Body of pancreas (tissue), 4 donors: Measurements from ENCODE around the gene FN3KRP. TPM values are rescaled to one million over a fixed set of nuclear protein-coding genes. Genes with fewer than 3 reads are reported as not detected.

Source experiments
- ATAC-seq: fragments of 150-250 bp; one replicate; pipeline ENCODE4 v1.9.1; 2016
- DNase-seq, 4 donors: peaks; one replicate each; pipeline ENCODE4 v3.0.0-alpha.2; 2019
- H3K27ac ChIP-seq, 4 donors: fragments of 200-600 bp; sonication (generic); 1 replicate in 3 of 4; 2 replicates in 1 of 4; pipeline versions ENCODE4 v1.5.1 to v1.6.1; 2016 to 2019; ENCODE audit warnings: mild to moderate bottlenecking in 1 of 4, mixed read lengths in 1 of 4, moderate library complexity in 1 of 4
- H3K27me3 ChIP-seq, 2 donors: fragments of 200-600 bp; sonication (generic); one replicate each; pipeline ENCODE4 v1.6.0; 2016; ENCODE audit warnings: mild to moderate bottlenecking in 1 of 2
- H3K36me3 ChIP-seq, 2 donors: fragments of 200-600 bp; sonication (generic); replicated peaks in 1 of 2; 2 replicates each; pipeline ENCODE4 v1.5.1; 2016; ENCODE audit warnings: low read depth in 2 of 2; ENCODE audit not compliant: insufficient read depth in 1 of 2
- H3K4me1 ChIP-seq: fragments of 200-600 bp; sonication (generic); one replicate; pipeline ENCODE4 v1.6.0; 2016
- H3K4me3 ChIP-seq, 2 donors: fragments of 200-600 bp; sonication (generic); 1 replicate in 1 of 2; 2 replicates in 1 of 2; pipeline ENCODE4 v1.5.1; 2016 to 2019
- H3K9me3 ChIP-seq, 3 donors: fragments of 200-600 bp; sonication (generic); 1 replicate in 2 of 3; 2 replicates in 1 of 3; pipeline ENCODE4 v1.5.1; 2016
- POLR2A ChIP-seq, 3 donors: fragments of 450-650 bp; IDR thresholded peaks; one replicate each; pipeline ENCODE4 v1.6.1; 2016; ENCODE audit warnings: antibody characterized with exemption in 3 of 3, mild to moderate bottlenecking in 2 of 3
- WGBS, 2 donors: methylation state at CpG; one replicate each; pipeline ENCODE4 v1.1.5; 2017; 5-methylcytosine and 5-hydroxymethylcytosine counted together
- intact Hi-C: fragments of 100-400 bp; cut with DNase I; formaldehyde crosslinking; loops from one replicate; pipeline ENCODE4 v1.15.1; 2023
- total RNA-seq, 2 donors: library from RNA; depleted of rRNA; stranded (reverse); fragments of >200 nt; gene quantifications; one replicate each; pipeline ENCODE4 v1.1.0, GENCODE V29; 2016
- TF ChIP-seq, protein P1 (sequence below), 7 experiments: fragments of 450-650 bp in 4 of 7; fragments of 200-600 bp in 3 of 7; sonication (generic) in 3 of 7; IDR thresholded peaks; one replicate each; pipeline ENCODE4 v1.5.1; 2016 to 2019; ENCODE audit warnings: antibody characterized with exemption in 7 of 7

The FN3KRP gene
- total RNA-seq, 2 donors from 2014 or later: 7.6 to 8.0 TPM

DNA sequence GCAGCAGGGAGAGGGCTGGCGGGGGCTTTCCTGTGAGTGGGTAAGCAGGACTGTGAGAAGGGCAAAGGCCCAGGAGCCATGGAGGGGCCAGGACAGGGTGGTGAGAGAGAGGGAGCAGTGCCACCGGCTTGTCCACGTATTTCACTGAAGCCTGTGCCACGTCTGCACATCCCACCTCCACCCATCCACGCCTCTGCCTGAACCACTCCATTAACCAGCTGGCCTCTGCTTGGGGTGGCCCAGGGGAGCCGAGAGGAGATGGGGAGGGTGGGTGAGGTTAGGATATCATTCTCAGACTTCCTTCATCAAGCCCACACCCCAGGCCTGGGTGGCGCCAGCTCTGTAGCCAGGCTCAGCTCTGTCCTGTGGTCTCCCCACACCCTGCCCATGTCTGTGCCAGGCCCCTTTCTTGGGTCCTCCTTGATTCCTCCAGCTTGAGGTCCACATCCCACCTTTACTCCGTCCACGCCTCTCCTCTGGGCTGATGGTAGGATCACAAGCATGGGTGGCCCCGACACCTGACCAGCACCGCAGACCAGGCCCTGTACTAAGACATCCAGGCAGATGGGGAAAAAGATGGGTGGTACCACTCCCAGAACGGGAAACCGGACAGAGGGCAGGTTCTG lies 15.7 kb downstream of the FN3KRP start:
- no peaks in the 10 kb centered on the region for H3K27me3 ChIP-seq
- no peak overlapping the region for H3K27ac ChIP-seq
- peaks cover 22% of the 10 kb centered on the region for H3K4me1 ChIP-seq
- WGBS, 2 donors: 96% methylated on average over 13 of the region's 13 CpGs
- peaks cover 0 to under 1% of the 10 kb centered on the region in 2 donors for H3K36me3 ChIP-seq
- TF ChIP-seq, protein P1, sequence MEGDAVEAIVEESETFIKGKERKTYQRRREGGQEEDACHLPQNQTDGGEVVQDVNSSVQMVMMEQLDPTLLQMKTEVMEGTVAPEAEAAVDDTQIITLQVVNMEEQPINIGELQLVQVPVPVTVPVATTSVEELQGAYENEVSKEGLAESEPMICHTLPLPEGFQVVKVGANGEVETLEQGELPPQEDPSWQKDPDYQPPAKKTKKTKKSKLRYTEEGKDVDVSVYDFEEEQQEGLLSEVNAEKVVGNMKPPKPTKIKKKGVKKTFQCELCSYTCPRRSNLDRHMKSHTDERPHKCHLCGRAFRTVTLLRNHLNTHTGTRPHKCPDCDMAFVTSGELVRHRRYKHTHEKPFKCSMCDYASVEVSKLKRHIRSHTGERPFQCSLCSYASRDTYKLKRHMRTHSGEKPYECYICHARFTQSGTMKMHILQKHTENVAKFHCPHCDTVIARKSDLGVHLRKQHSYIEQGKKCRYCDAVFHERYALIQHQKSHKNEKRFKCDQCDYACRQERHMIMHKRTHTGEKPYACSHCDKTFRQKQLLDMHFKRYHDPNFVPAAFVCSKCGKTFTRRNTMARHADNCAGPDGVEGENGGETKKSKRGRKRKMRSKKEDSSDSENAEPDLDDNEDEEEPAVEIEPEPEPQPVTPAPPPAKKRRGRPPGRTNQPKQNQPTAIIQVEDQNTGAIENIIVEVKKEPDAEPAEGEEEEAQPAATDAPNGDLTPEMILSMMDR (IDR thresholded peaks at IDR 0.05): no peak
- TF ChIP-seq POLR2A (IDR thresholded peaks at IDR 0.05): no peak
- no peak for ATAC-seq
- intact Hi-C loops: no loop called here
- DNase-seq: no peak
- no peaks in the 10 kb centered on the region for H3K9me3 ChIP-seq
- no peak overlapping the region for H3K4me3 ChIP-seq

DNA sequence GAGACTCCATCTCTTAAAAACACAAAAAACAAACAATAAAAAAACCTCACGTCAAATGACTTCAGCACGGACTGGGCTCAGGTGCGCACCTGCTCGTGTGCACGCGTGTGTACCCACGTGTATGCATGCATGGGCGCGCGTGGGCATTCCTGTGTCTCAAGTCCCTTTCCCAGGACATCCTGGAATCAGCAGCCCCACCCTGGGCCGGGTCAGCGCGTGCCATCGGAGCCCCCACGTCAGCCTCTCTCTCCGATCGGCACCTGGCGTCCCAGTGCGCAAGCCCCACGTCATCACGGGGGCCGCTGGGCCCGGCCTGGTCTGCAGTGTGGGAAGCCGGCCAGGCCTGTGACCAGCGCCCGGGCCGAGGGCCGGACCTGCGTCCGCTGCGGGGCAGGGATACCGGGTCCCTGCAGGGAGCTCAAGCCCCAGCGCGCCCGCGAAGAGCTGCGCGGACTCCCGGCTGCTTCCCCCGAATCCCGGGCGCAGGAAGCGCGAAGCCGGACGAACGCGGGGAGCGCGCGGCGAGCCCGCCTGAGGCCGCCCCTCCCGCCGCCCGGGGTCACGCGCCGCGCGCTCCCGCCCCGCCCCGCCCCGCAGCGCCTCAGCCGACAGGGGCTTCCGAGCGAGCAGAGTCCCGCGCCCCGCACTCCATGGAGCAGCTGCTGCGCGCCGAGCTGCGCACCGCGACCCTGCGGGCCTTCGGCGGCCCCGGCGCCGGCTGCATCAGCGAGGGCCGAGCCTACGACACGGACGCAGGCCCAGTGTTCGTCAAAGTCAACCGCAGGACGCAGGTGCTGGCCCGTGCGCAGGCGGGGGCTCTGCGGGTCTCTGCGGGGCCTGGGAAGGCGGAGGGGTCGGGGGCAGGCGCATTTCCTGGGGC lies 18.7 kb downstream of the FN3KRP start, which contains the start of gene FN3K:
FN3K (plus strand) TSS at position 629 of the 880 bp plus-strand sequence; CDS start at position 651, 22 bp downstream.
- Histone ChIP-seq H3K27ac (peak within 1 kb of the TSS; percentile 46 to 82 (median 65)), H3K9me3 (no peaks in the 10 kb centered on the region), H3K27me3 (no peaks in the 10 kb centered on the region), H3K4me1 (peaks cover 36% of the 10 kb centered on the region), H3K36me3 (peaks cover 0 to 7% of the 10 kb centered on the region in 2 donors), H3K4me3 (peak within 1 kb of the TSS; percentile 51 to 56)
- peak; percentile 55 to 69 (median 61) for TF ChIP-seq POLR2A (IDR thresholded peaks at IDR 0.05)
- TF ChIP-seq, protein P1 (IDR thresholded peaks at IDR 0.05): no peak
- intact Hi-C loops: no loop called here
- DNase-seq (peak; percentile 67 to 80 (median 72)), ATAC-seq (peak; percentile 79)
- 0 to 2% methylated on average over 11 to 96 of the region's 101 CpGs for WGBS, 2 donors

DNA sequence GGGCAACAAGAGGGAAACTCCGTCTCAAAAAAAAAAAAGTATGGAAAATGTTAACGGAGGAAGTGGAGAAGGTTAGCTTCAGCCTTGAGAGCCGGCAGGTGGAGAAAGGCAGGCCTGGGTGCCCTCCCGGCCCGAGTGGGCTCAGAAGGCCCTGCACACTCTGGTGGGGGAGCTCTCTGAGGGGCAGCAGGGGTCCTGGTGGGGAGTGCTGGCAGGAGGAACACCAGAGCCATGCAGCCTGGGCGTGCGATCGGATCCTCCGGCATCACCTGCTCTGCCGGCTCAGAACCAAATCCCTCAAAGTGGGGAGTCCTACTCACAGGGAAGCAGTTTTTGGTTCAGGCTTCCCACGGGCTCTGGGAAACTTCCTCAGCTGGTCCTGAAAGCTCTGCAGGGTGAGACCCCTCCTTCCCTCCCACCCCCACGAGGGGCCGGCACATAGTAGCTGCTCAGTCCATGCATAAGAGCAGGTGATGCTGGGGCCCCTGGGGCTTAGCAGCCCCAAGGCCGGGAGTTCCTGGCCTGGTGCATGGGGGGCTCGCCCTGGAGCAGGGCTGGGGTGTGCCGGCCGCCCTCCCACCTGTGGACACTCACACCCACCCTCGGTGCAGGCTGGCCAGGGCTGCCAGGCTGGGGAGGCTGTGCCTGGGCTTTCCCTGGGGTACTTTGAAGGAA lies 20.1 kb downstream of the FN3KRP start:
- Histone ChIP-seq H3K4me1 (peaks cover 36% of the 10 kb centered on the region), H3K36me3 (peaks cover 11 to 14% of the 10 kb centered on the region in 2 donors), H3K27ac (peak overlapping the region in 2 of 4 donors; percentile 59 to 82), H3K4me3 (no peak overlapping the region), H3K27me3 (no peaks in the 10 kb centered on the region), H3K9me3 (no peaks in the 10 kb centered on the region)
- whole genome bisulfite sequencing, 2 donors: 54 to 61% methylated on average over 7 to 18 of the region's 18 CpGs
- no peak for ATAC-seq
- intact Hi-C loops: no loop called here
- no peak for TF ChIP-seq POLR2A (IDR thresholded peaks at IDR 0.05)
- TF ChIP-seq, protein P1 (IDR thresholded peaks at IDR 0.05): no peak
- no peak for DNase-seq

DNA sequence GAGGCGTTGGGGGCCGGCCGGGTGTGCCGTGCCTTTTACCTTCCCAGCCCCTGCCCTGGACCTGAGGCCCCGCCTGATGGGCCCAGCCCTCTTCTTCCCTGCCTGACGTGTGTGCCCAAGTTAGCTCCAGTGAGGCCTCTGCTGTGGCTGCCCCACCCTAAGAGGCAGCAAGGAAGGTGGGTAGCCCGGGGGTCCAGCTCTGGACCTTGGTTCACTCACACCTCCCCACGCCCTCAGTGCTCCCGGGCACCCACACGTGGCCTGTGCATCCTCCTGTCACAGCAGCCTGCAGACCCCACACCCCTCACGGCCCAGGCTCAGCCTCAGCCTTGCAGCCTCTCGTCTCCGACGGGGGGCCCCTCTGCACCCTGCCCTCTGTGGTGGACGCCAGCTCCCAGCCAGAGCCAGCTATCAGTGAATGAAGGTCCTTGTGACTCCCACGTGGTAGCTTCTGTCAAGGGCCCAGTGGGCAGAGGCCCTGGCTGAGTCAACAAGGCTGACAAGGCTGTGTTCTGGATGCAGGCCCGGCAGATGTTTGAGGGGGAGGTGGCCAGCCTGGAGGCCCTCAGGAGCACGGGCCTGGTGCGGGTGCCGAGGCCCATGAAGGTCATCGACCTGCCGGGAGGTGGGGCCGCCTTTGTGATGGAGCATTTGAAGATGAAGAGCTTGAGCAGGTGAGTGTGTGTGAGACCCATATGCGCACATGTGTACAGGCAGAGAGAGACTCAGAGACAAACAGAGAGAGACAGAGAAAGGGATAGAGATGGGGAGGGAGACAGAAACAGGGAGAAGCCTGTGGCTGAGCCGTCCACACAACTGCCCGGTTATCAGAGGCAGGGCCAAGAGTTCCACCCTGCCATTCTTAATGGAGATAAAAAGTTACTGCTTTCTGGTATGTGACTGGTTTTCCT lies 21.7 kb downstream of the FN3KRP start:
- Histone ChIP-seq H3K27me3 (no peaks in the 10 kb centered on the region), H3K4me3 (no peak overlapping the region), H3K9me3 (no peaks in the 10 kb centered on the region), H3K36me3 (peaks cover 11 to 14% of the 10 kb centered on the region in 2 donors), H3K27ac (peak overlapping the region in 2 of 4 donors; percentile 1 to 12), H3K4me1 (peaks cover 36% of the 10 kb centered on the region)
- no peak for ATAC-seq
- DNase-seq: peak; percentile 31 to 75 (median 64)
- TF ChIP-seq POLR2A (IDR thresholded peaks at IDR 0.05): no peak
- TF ChIP-seq, protein P1 (IDR thresholded peaks at IDR 0.05): no peak
- intact Hi-C loops: no loop called here
- 58 to 60% methylated on average over 15 to 26 of the region's 26 CpGs for WGBS, 2 donors
